ENCODE data around the gene SNX6. TPM values are rescaled to one million over a fixed set of nuclear protein-coding genes. Genes with fewer than 3 reads are reported as not detected.
A peak's percentile ranks its signal among the peaks of the same experiment; 100 is the strongest.

SNX6 gene
- polyA plus RNA-seq, 3 donors, result 46.7 to 115 (median 114) TPM

DNA sequence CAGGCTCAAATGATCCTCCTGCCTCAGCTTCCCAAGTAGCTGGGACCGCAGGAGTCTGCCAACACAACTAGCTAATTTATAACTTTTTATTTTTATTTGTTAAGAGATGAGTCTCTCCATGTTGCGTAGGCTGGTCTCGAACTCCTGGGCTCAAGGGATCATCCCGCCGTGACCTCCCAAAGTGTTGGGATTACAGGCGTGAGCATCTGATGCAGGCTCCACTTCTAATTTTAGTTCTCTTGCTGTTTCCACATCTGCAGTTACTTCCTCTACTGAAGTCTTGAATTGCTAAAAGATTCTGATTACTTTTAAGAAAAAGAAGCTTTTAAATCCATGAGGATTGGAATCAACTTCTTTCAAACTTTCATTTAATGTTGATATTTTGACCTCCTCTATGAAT is 13.4 kb upstream of the SNX6 start:
- Histone ChIP-seq H3K4me2 (replicated peaks; ENCODE audit: extremely low read depth, low read length, poor library complexity, severe bottlenecking) (no peak overlapping the region), H3K4me1 (ENCODE audit: control insufficient read depth in 1 of 2, insufficient read depth in 2 of 2, low read length in 2 of 2) (peaks cover 12 to 18% of the 10 kb centered on the region in 2 donors), H3K4me3 (replicated peaks in 1 of 3; ENCODE audit: low read depth in 2 of 3, low read length in 3 of 3) (no peak overlapping the region), H4K20me1 (ENCODE audit: insufficient read depth, low read length) (no peaks in the 10 kb centered on the region), H3K9ac (ENCODE audit: insufficient read depth, low read length, poor library complexity, severe bottlenecking) (no peak overlapping the region), H3K36me3 (replicated peaks in 1 of 2; ENCODE audit: control insufficient read depth in 1 of 2, insufficient read depth in 2 of 2, low read length in 2 of 2) (no peaks in the 10 kb centered on the region), H3K27ac (ENCODE audit: low read depth in 1 of 2, low read length in 2 of 2) (no peak overlapping the region), H2AFZ (ENCODE audit: insufficient read depth, low read depth, low read length, poor library complexity, severe bottlenecking) (no peak overlapping the region), H3K9me3 (replicated peaks in 1 of 2; ENCODE audit: control insufficient read depth in 1 of 2, insufficient read depth in 1 of 2, low read length in 2 of 2) (no peaks in the 10 kb centered on the region), H3K27me3 (ENCODE audit: control insufficient read depth in 2 of 2, insufficient read depth in 2 of 2, low read length in 2 of 2) (no peaks in the 10 kb centered on the region), H3K79me2 (ENCODE audit: insufficient read depth, low read length) (no peaks in the 10 kb centered on the region)
- H3K27me3 Mint-ChIP-seq (ENCODE audit: low read depth in 3 of 3), result peaks cover 0 to 1% (median 1%) of the 10 kb centered on the region in 3 donors
- H3K4me3 Mint-ChIP-seq, result no peak overlapping the region
- TF ChIP-seq, protein P1, sequence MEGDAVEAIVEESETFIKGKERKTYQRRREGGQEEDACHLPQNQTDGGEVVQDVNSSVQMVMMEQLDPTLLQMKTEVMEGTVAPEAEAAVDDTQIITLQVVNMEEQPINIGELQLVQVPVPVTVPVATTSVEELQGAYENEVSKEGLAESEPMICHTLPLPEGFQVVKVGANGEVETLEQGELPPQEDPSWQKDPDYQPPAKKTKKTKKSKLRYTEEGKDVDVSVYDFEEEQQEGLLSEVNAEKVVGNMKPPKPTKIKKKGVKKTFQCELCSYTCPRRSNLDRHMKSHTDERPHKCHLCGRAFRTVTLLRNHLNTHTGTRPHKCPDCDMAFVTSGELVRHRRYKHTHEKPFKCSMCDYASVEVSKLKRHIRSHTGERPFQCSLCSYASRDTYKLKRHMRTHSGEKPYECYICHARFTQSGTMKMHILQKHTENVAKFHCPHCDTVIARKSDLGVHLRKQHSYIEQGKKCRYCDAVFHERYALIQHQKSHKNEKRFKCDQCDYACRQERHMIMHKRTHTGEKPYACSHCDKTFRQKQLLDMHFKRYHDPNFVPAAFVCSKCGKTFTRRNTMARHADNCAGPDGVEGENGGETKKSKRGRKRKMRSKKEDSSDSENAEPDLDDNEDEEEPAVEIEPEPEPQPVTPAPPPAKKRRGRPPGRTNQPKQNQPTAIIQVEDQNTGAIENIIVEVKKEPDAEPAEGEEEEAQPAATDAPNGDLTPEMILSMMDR (IDR thresholded peaks at IDR 0.05), result no peak
- peak overlapping the region in 2 of 7 donors; percentile 46 to 63 for H3K27ac Mint-ChIP-seq
- peaks cover 0 to 3% (median 0%) of the 10 kb centered on the region in 7 donors for H3K9me3 Mint-ChIP-seq
- peaks cover 25% of the 10 kb centered on the region for H3K4me1 Mint-ChIP-seq
- WGBS (ENCODE audit: insufficient coverage), result 6% methylated on average over 3 of the region's 6 CpGs
- no peaks in the 10 kb centered on the region for H3K36me3 Mint-ChIP-seq
- intact Hi-C loops (cut with micrococcal nuclease), result no loop called here
- no peak for DNase-seq

DNA sequence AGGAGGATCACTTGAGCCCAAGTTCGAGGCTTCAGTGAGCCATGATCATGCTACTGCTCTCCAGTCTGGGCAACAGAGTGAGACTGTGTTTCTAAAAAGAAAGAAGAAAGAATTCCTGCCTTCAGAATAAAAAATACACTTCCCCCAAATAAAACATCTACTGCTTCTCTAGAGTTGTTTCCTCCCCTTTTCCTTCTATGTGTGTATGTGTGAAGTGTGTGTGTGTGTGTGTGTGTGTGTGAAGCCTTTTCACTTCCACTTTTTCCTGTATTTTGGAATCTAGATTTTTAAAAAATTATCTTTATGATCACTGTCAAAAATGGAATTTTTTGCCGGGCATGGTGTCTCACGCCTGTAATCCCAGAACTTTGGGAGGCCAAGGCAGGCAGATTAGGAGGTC is 12.6 kb upstream of the SNX6 start:
- no peak overlapping the region for H3K4me2 ChIP-seq (replicated peaks; ENCODE audit: extremely low read depth, low read length, poor library complexity, severe bottlenecking)
- no peaks in the 10 kb centered on the region for H3K9me3 ChIP-seq (replicated peaks in 1 of 2; ENCODE audit: control insufficient read depth in 1 of 2, insufficient read depth in 1 of 2, low read length in 2 of 2)
- H3K27me3 ChIP-seq (ENCODE audit: control insufficient read depth in 2 of 2, insufficient read depth in 2 of 2, low read length in 2 of 2), result no peaks in the 10 kb centered on the region
- intact Hi-C loops (cut with micrococcal nuclease), result no loop called here
- H3K4me3 ChIP-seq (replicated peaks in 1 of 3; ENCODE audit: low read depth in 2 of 3, low read length in 3 of 3), result no peak overlapping the region
- no peak overlapping the region for H3K27ac ChIP-seq (ENCODE audit: low read depth in 1 of 2, low read length in 2 of 2)
- WGBS (ENCODE audit: insufficient coverage), result no CpG with 5 or more reads among the region's 3 CpGs
- TF ChIP-seq, protein P1 (IDR thresholded peaks at IDR 0.05), result no peak
- no peaks in the 10 kb centered on the region for H3K79me2 ChIP-seq (ENCODE audit: insufficient read depth, low read length)
- DNase-seq, result no peak
- no peak overlapping the region for H2AFZ ChIP-seq (ENCODE audit: insufficient read depth, low read depth, low read length, poor library complexity, severe bottlenecking)
- Mint-ChIP-seq H3K27ac (no peak overlapping the region), H3K36me3 (no peaks in the 10 kb centered on the region), H3K4me1 (peaks cover 25% of the 10 kb centered on the region), H3K4me3 (no peak overlapping the region), H3K27me3 (ENCODE audit: low read depth in 3 of 3) (peaks cover 0 to 1% (median 0%) of the 10 kb centered on the region in 3 donors), H3K9me3 (peaks cover 0 to 3% (median 0%) of the 10 kb centered on the region in 7 donors)
- peaks cover 12 to 18% of the 10 kb centered on the region in 2 donors for H3K4me1 ChIP-seq (ENCODE audit: control insufficient read depth in 1 of 2, insufficient read depth in 2 of 2, low read length in 2 of 2)
- H3K36me3 ChIP-seq (replicated peaks in 1 of 2; ENCODE audit: control insufficient read depth in 1 of 2, insufficient read depth in 2 of 2, low read length in 2 of 2), result no peaks in the 10 kb centered on the region
- H3K9ac ChIP-seq (ENCODE audit: insufficient read depth, low read length, poor library complexity, severe bottlenecking), result no peak overlapping the region
- no peaks in the 10 kb centered on the region for H4K20me1 ChIP-seq (ENCODE audit: insufficient read depth, low read length)
